WTC11 (cell line): Measurements from ENCODE around the gene PTPRG.

Experiments used
- NFYB ChIP-seq: sonication (generic); formaldehyde crosslinking; conservative IDR thresholded peaks from 2 replicates; pipeline ENCODE4 v1.8.0; 2022; ENCODE audit warnings: low read depth, missing genetic modification reagents
- NR1H2 ChIP-seq: sonication (generic); formaldehyde crosslinking; IDR thresholded peaks from 2 replicates; pipeline ENCODE4 v1.9.0; 2021; ENCODE audit warnings: mild to moderate bottlenecking, moderate library complexity, missing genetic modification reagents
- NR3C1 ChIP-seq: sonication (generic); formaldehyde crosslinking; conservative IDR thresholded peaks from 2 replicates; pipeline ENCODE4 v1.8.1; 2023; ENCODE audit warnings: low read depth, mild to moderate bottlenecking, missing genetic modification reagents
- SMAD4 ChIP-seq: sonication (generic); formaldehyde crosslinking; IDR thresholded peaks from 2 replicates; pipeline ENCODE4 v1.8.0; 2022; ENCODE audit warnings: mild to moderate bottlenecking, missing genetic modification reagents
- ZNF263 ChIP-seq: sonication (generic); formaldehyde crosslinking; IDR thresholded peaks from 2 replicates; pipeline ENCODE4 v1.8.1; 2022; ENCODE audit warnings: low read depth, mild to moderate bottlenecking, moderate library complexity, missing genetic modification reagents
- TF ChIP-seq, protein P1 (sequence below): sonication (generic); formaldehyde crosslinking; IDR thresholded peaks from 2 replicates; pipeline ENCODE4 v1.8.1; 2023; ENCODE audit warnings: mild to moderate bottlenecking, missing genetic modification reagents, moderate library complexity
- TF ChIP-seq, protein P2 (sequence below): sonication (generic); formaldehyde crosslinking; IDR thresholded peaks from 2 replicates; pipeline ENCODE4 v1.8.1; 2023; ENCODE audit warnings: mild to moderate bottlenecking, missing genetic modification reagents, moderate library complexity
- TF ChIP-seq, protein P3 (sequence below): fragments of 200-600 bp; IDR thresholded peaks from 2 replicates; pipeline ENCODE4 v1.8.0; 2022; ENCODE audit warnings: antibody characterized with exemption
- TF ChIP-seq, protein P4 (sequence below): sonication (generic); formaldehyde crosslinking; IDR thresholded peaks from 2 replicates; pipeline ENCODE4 v1.8.0; 2022; ENCODE audit warnings: mild to moderate bottlenecking, missing genetic modification reagents

DNA sequence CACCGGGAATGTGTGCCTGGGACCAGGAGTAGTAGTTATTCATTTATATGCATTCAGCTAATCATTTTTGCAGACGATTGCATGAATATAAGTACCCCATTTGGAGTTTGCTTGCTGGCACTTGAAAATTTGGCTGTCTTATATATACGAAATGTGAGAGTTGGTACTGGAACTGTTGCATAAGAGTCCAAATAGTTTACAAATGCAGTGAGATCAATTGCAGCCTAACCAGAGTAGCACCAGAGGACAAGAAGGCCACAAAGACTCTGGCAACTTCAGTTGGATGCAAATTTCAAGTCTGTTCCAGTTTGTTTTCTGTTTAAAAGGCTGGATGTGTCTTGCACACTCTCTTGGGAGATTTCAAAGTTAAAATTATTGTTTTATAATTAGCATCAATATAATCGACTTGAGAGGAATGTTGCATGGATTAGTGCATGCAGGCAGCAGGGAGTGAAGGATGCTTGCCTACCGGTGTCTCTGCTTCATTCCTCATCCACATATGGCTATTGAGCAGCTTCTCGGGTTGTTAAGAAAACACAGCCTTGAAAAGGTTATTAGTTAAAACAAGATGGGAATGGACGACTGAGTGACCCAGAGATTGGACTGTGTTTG, 213.0 kb downstream of the PTPRG start:
- TF ChIP-seq, protein P1, sequence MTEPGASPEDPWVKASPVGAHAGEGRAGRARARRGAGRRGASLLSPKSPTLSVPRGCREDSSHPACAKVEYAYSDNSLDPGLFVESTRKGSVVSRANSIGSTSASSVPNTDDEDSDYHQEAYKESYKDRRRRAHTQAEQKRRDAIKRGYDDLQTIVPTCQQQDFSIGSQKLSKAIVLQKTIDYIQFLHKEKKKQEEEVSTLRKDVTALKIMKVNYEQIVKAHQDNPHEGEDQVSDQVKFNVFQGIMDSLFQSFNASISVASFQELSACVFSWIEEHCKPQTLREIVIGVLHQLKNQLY (CRISPR knock-in tag) = no peak
- TF ChIP-seq, protein P2, sequence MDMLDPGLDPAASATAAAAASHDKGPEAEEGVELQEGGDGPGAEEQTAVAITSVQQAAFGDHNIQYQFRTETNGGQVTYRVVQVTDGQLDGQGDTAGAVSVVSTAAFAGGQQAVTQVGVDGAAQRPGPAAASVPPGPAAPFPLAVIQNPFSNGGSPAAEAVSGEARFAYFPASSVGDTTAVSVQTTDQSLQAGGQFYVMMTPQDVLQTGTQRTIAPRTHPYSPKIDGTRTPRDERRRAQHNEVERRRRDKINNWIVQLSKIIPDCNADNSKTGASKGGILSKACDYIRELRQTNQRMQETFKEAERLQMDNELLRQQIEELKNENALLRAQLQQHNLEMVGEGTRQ = no peak
- TF ChIP-seq NFYB (no peak), ZNF263 (CRISPR knock-in tag) (no peak), NR1H2 (no peak), NR3C1 (no peak), SMAD4 (CRISPR knock-in tag) (no peak)
- TF ChIP-seq, protein P3, sequence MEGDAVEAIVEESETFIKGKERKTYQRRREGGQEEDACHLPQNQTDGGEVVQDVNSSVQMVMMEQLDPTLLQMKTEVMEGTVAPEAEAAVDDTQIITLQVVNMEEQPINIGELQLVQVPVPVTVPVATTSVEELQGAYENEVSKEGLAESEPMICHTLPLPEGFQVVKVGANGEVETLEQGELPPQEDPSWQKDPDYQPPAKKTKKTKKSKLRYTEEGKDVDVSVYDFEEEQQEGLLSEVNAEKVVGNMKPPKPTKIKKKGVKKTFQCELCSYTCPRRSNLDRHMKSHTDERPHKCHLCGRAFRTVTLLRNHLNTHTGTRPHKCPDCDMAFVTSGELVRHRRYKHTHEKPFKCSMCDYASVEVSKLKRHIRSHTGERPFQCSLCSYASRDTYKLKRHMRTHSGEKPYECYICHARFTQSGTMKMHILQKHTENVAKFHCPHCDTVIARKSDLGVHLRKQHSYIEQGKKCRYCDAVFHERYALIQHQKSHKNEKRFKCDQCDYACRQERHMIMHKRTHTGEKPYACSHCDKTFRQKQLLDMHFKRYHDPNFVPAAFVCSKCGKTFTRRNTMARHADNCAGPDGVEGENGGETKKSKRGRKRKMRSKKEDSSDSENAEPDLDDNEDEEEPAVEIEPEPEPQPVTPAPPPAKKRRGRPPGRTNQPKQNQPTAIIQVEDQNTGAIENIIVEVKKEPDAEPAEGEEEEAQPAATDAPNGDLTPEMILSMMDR = no peak
- TF ChIP-seq, protein P4, sequence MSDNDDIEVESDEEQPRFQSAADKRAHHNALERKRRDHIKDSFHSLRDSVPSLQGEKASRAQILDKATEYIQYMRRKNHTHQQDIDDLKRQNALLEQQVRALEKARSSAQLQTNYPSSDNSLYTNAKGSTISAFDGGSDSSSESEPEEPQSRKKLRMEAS (CRISPR knock-in tag) = no peak
